ENCODE results near the gene MRPL52.
"Not testable (repeated sequence)": the region's sequence is repeated elsewhere in the genome, so short reads cannot be mapped to it uniquely, and the experiment has no call there.

The MRPL52 gene

GRCh38 chr14:22829661-22830442, at the start of gene MRPL52:
MRPL52 (plus strand) TSS chr14:22829887; CDS start chr14:22829913, 26 bp downstream.
- peak; percentile 83 for DNase-seq (ENCODE audit: low read depth)

- peak; percentile 75 for DNase-seq (ENCODE audit: low read depth)
These were observed 49.5 kb upstream of the MRPL52 start for GRCh38 chr14:22780105-22780679.

GRCh38 chr14:22780941-22781300, 48.8 kb upstream of the MRPL52 start:
- no peak for DNase-seq (ENCODE audit: low read depth)

- DNase-seq (ENCODE audit: low read depth): peak; percentile 20
These were observed 48.2 kb upstream of the MRPL52 start for GRCh38 chr14:22781301-22781991.

- no peak for DNase-seq (ENCODE audit: low read depth)
These were observed 43.0 kb upstream of the MRPL52 start for GRCh38 chr14:22786685-22787084.

GRCh38 chr14:22791301-22791700, 38.4 kb upstream of the MRPL52 start:
- peak; percentile 91 for DNase-seq (ENCODE audit: low read depth)

- no peak for DNase-seq (ENCODE audit: low read depth)
These were observed 37.5 kb upstream of the MRPL52 start for GRCh38 chr14:22792158-22792557.

GRCh38 chr14:22793550-22793949, 36.1 kb upstream of the MRPL52 start:
- not testable (repeated sequence) for DNase-seq (ENCODE audit: low read depth)

GRCh38 chr14:22793976-22794375, 35.7 kb upstream of the MRPL52 start:
- DNase-seq (ENCODE audit: low read depth): no peak

- DNase-seq (ENCODE audit: low read depth): no peak
These were observed 35.1 kb upstream of the MRPL52 start for GRCh38 chr14:22794551-22794951.

GRCh38 chr14:22796087-22796707, 33.5 kb upstream of the MRPL52 start:
- no peak for DNase-seq (ENCODE audit: low read depth)

GRCh38 chr14:22797017-22797917, 32.4 kb upstream of the MRPL52 start:
- no peak for DNase-seq (ENCODE audit: low read depth)

- no peak for DNase-seq (ENCODE audit: low read depth)
These were observed 31.2 kb upstream of the MRPL52 start for GRCh38 chr14:22798528-22798927.

GRCh38 chr14:22800346-22800745, 29.3 kb upstream of the MRPL52 start:
- no peak for DNase-seq (ENCODE audit: low read depth)

- no peak for DNase-seq (ENCODE audit: low read depth)
These were observed 28.0 kb upstream of the MRPL52 start for GRCh38 chr14:22801716-22802115.

GRCh38 chr14:22802860-22803686, 26.6 kb upstream of the MRPL52 start:
- no peak for DNase-seq (ENCODE audit: low read depth)

GRCh38 chr14:22803687-22803974, 26.1 kb upstream of the MRPL52 start:
- DNase-seq (ENCODE audit: low read depth): no peak

GRCh38 chr14:22805235-22805634, 24.5 kb upstream of the MRPL52 start:
- DNase-seq (ENCODE audit: low read depth): not testable (repeated sequence)

- DNase-seq (ENCODE audit: low read depth): no peak
These were observed 22.1 kb upstream of the MRPL52 start for GRCh38 chr14:22807432-22808087.
